ENCODE measurements around the gene PLXNB3.

GRCh38 chrX:153765138-153766079, 1.4 kb downstream of the PLXNB3 start:
- TF ChIP-seq ZNF274 (IDR thresholded peaks at IDR 0.05; ENCODE audit: low read length) (no peak), ZNF274 (tag by site-specific recombination; IDR thresholded peaks at IDR 0.05; ENCODE audit: borderline replicate concordance) (no peak), ZNF112 (tag by site-specific recombination; IDR thresholded peaks at IDR 0.05) (no peak), HOXC10 (CRISPR knock-in tag; IDR thresholded peaks at IDR 0.05) (no peak), CTCF (tag by site-specific recombination; IDR thresholded peaks at IDR 0.05) (no peak), GFI1B (tag by site-specific recombination; IDR thresholded peaks at IDR 0.05) (no peak), ZBTB26 (tag by site-specific recombination; optimal IDR thresholded peaks at IDR 0.05) (no peak), ZNF549 (tag by site-specific recombination; IDR thresholded peaks at IDR 0.05) (no peak), ZNF121 (tag by site-specific recombination; IDR thresholded peaks at IDR 0.05) (no peak)
